AG08395 (cell line): ENCODE data around the gene USP48.
A peak's percentile ranks its signal among the peaks of the same experiment; 100 is the strongest.
"Not testable (repeated sequence)": the region's sequence is repeated elsewhere in the genome, so short reads cannot be mapped to it uniquely, and the experiment has no call there.

Experiments
- DNase-seq: peaks from one replicate; pipeline ENCODE4 v3.0.0; 2012; ENCODE audit warnings: mixed read lengths, low spot score

The USP48 gene

GRCh38 chr1:21815724-21816321, 32.9 kb upstream of the USP48 start:
- no peak for DNase-seq

DNA sequence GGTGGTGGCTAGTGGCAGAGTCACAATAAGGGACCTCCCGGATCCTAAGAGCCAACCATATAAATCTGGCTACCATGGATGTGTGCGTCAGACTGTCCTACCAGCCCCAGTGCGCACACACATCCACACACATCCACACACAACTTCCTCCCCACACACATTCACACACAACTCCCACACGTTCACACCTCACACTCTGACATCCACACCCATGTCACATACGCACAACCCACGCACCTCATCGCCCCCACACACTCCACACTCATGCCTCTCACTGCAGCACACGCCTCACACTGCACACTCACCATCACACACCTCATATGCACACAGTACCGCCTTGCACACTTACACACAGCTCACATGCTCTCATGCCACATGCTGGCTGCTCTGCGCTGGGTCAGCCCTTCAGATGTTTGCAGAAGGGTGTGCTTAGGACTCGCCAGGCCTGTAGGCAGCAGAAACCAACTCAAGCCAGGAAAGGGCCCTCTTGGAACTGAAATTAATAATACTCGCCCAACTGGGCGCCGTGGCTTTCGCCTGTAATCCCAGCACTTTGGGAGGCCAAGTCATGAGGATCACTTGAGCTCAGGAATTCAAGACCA, 32.1 kb upstream of the USP48 start:
- DNase-seq = no peak

DNA sequence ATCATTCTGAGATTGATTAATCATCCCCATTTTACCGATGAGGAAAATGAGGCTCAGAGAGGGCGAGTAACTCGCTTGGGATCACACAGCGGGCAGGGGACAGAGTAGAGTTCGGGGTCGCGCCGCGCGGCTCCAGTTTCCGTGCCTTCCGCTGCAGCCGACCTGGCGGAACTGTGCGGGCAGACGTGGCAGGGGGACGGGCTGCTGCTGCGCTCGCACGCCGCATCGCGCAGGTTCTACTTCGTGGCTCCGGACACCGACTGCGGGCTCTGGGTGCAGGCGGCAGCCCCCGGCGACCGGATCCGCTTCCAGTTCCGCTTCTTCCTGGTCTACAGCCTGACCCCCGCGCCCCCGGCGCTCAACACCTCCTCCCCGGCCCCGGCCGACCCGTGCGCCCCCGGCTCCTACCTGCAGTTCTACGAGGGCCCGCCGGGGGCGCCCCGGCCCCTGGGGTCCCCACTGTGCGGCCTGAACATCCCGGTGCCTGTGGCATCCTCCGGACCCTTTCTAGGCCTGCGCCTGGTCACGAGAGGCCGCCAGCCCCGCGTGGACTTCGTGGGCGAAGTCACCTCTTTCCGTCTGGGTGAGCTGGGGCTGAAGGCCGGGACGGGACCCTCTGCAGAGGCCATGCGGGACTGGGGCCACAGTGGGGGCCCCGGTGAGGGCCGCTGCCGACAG, 31.4 kb upstream of the USP48 start:
- no peak for DNase-seq

DNA sequence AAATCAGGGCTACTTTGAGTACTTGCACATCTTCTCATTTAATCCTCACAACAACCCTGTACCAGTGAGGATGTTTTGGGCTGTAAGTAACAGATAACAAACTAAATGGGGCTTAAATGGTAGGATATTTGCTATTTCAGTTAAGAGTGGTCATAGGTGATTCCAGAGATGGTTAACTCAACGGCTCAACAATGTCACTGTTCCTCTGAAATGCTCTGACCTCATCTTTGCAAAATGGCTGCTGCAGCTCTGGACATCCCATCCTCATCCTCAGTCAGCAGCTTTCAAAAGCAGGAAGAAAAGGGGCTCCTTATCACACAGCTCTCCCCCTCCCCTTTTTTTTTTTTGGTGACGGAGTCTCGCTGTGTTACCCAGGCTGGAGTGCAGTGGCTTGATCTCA, 30.6 kb upstream of the USP48 start:
- no peak for DNase-seq

GRCh38 chr1:21811875-21812305, 28.9 kb upstream of the USP48 start, which contains the start of gene LDLRAD2:
LDLRAD2 (plus strand) TSS chr1:21812265; CDS start chr1:21812452, 187 bp downstream.
- peak; percentile 49 for DNase-seq

- no peak for DNase-seq
These were observed 21.6 kb upstream of the USP48 start for GRCh38 chr1:21804536-21804935.

GRCh38 chr1:21801100-21801499, 18.2 kb upstream of the USP48 start:
- DNase-seq = no peak

DNA sequence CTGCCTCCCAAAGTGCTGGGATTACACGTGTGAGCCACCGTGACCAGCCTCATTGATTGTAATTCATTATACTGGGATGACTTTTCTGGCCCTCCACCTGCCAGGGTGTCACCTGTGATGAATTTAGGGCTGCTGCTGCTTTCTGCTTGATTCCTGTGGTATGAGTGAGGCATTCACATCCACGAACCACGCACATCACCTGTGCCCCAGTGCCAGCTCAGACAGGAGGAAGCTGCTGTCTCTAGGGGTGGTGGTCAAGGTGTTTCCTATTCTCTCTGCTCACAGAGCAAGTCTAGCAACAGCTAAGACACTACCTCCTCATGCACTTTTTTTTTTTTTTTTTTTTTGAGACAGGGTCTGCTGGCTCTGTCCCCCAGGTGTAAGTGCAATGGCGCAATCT, 16.8 kb upstream of the USP48 start:
- DNase-seq = no peak

GRCh38 chr1:21795075-21795474, 12.1 kb upstream of the USP48 start:
- no peak for DNase-seq

DNA sequence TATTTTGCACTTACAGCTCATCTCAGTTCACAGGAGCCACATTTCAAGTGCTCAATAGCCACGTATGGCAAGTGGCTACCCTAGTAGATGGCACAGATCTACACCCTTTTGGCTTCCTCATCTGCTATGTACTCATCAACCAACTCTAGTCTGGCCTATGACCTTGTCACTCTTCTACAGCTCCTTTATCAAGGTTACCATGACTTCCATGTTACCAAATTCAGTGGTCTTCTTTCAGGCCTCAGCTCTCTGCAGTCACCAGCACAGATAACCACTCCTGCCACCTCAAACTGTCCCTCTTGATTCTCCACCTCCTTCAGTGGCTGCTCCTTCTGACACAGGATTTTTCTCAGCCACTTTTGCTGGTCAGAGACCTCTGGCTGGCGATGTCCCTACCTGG, 11.7 kb upstream of the USP48 start:
- DNase-seq = no peak

DNA sequence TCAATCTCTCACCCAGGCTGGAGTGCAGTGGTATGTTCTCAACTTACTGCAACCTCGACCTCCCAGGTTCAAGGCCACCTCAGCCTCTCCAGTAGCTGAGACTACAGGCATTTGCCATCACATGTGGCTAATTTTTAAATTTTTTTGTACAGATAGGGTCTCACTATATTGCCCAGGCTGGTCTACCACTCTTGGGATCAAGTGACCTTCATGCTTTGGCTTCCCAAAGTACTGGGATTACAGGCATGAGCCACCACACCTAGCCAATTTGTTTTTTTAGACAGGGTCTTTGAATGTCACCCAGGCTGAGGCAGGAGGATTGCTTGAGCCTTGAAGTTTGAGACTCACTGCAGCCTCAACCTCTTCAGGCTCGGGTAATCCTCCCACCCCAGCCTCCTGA, 10.2 kb upstream of the USP48 start:
- no peak for DNase-seq

- no peak for DNase-seq
These were observed 3.7 kb upstream of the USP48 start for GRCh38 chr1:21786640-21787039.

DNA sequence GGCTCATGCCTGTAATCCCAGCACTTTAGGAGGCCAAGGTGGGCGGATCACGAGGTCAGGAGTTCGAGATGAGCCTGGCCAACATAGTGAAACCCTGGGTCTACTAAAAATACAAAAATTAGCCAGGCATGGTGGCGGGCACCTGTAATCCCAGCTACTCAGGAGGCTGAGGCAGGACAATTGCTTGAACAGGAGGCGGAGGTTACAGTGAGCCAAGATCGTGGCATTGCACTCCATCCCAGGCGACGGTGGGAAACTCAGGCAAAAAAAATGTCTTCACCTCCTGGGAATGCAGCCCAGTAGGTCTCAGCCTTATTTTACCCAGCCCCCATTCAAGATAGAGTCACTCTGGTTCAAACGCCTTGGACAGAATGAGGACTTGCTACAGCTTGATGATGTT, 2.8 kb upstream of the USP48 start:
- DNase-seq = not testable (repeated sequence)

DNA sequence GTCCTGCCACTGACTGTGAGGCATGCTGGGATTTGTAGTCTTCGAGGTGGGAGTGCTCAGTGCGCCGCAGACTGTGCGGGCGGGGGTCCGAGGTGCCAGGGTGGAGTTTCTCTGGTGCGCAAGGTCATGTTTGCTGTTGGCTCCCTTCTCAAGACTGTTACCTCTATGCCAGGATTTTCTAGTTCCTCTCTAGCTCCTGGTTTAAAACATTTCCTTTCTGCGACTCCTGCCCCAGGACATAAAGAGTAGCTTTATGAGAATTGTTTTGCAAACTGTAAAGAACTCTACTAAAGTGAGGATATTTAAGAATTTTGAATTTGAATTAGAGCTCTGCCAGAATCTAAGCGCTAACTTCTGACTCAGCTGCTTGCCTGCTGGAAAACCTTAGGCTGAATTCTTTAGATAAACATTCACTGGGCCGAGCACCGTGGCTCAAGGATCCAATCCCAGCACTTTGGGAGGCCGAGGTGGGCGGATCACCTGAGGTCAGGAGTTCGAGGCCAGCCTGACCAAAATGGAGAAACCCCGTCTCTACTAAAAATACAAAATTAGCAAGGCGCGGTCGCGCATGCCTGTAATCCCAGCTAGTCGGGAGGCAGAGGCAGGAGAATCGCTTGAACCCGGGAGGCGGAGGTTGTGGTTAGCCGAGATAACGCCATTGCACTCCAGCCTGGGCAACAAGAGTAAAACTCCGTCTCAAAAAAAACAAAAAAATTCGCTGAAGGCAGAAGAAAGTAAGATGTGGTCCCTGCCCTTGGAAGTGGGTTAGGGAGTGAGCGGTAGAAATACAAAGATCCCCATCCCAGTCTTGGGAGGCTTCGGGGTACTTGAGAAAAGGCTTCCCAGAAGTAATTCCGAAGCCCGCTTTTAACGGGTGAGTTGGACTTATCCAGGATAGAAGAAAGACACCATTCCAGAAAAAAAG, 992 bp upstream of the USP48 start:
- no peak for DNase-seq

DNA sequence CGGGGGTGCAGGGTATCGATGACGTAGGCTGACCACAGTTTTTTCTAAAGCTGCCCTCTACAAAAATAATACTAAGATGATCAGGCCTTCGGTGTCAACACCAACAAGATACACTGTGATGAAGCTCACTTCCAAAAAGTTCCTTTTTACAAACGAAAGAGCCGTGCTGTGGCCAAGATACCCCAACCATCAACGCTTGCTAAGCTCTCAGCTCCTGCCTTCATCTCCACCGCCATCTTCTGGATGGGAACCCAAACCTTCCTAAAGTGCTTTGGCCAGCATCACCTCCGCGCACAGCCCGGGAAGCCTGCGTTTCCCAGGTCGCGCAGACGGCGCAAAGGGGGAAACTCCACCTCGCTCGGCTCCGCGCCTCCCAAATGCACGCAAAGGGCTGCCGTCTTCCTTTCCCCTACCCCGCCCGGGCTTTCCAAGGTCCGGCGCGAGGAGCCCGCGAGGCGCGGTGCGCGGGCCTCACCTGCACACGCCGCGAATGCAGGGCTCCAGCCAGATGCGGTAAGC, 541 bp downstream of the USP48 start:
- DNase-seq = peak; percentile 21

GRCh38 chr1:21781815-21782348, 1.1 kb downstream of the USP48 start:
- DNase-seq = peak; percentile 25

DNA sequence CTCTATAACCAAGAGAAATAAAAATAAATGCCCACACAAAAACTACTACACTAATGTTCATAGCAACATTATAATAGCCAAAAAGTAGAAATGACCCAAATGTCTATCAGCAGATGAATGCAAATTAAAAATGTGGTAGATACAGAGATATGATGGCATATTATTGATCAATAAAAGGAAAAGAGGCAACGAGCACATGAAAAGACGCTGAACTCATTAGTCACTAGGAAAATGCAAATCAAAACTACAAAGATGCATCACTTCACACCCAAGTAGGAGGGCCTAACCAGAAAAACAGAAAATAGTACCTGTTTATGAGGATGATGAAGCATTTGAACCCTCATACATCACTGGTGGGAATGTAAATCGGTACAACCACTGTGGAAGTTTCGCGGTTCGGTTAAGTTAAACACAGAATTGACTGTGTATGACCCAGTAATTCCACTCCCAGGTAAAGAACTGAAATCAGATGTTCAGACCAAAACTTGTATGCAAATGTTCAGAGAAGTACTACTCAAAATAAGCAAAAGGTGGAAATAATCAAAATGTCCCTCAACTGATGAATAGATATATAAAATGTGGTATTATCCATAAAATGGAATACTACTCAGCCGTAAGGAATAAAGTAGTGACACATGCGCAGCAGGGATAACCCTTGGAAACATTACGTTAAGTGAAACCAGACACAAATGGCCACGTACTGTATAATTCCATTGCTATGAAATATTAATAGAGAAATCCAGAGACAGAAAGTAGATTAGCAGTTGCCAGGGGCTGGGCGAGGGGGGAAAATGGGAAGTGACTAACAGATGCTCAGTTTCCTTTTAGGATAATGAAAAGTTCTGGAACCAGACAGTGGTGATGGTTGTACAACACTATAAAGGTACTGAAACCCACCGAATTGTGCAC, 3.1 kb downstream of the USP48 start:
- no peak for DNase-seq

DNA sequence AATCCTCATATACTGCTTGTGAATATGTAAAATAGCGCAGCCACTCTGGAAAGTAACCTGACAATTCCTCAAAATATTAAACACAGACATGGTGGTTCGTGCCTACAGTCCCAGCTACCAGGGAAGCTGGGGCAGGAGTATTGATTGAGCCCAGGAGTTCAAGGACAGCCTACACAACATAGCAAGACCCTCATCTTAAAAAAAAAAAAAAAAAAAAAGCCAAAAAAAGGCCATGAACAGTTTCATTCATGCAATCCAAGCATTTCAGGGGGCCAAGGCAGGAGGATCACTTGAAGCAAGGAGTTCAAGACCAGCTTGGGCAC, 4.6 kb downstream of the USP48 start:
- DNase-seq = no peak

DNA sequence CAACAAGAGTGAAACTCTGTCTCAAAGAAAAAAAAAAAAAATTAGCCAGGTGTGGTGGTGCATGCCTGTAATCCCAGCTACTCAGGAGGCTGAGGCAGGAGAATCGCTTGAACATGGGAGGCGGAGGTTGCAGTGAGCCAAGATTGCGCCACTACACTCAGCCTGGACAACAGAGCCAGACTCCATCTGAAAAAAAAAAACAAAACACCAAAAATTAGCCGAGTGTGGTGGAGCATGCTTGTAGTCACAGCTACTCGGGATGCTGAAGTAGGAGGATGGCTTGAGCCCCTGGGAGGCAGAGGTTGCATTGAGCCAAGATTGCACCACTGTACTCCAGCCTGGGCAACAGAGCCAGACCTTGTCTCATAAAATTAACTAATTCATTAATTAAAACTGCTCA, 6.0 kb downstream of the USP48 start:
- DNase-seq = not testable (repeated sequence)

GRCh38 chr1:21775985-21776562, 6.9 kb downstream of the USP48 start:
- DNase-seq = no peak

- DNase-seq = no peak
These were observed 7.4 kb downstream of the USP48 start for GRCh38 chr1:21775550-21775914.
